Frontal cortex (tissue), 4 donors: Measurements from ENCODE around the gene CHRNB1. TPM values are rescaled to one million over a fixed set of nuclear protein-coding genes. Genes with fewer than 3 reads are reported as not detected.

Experiments used
- DNase-seq, 2 donors: peaks; one replicate each; pipeline ENCODE4 v3.0.0; 2012; ENCODE audit warnings: low spot score in 2 of 2
- FAIRE-seq: peaks from 2 replicates; lab custom pipeline; 2012; peaks lifted over from hg19 to GRCh38; lab: Jason Lieb, UNC
- total RNA-seq: library from RNA; depleted of rRNA; stranded (reverse); fragments of >200 nt; gene quantifications from one replicate; pipeline ENCODE4 v1.2.3, GENCODE V29; 2014
- donor health status: control.
- donor health status: control.
- donor health status: control.

Gene CHRNB1
- total RNA-seq, 1 donor from 2014 or later = 16.7 TPM

GRCh38 chr17:7413346-7413985 lies 31.4 kb upstream of the CHRNB1 start:
- FAIRE-seq = no peak
- no peak for DNase-seq

GRCh38 chr17:7414837-7415236 lies 30.0 kb upstream of the CHRNB1 start:
- DNase-seq (no peak), FAIRE-seq (no peak)

GRCh38 chr17:7415784-7416183 lies 29.1 kb upstream of the CHRNB1 start:
- DNase-seq (no peak), FAIRE-seq (no peak)

- FAIRE-seq = no peak
- no peak for DNase-seq
Observed at GRCh38 chr17:7416323-7416722, 28.5 kb upstream of the CHRNB1 start.

GRCh38 chr17:7417056-7417655 lies 27.7 kb upstream of the CHRNB1 start:
- no peak for FAIRE-seq
- no peak for DNase-seq

GRCh38 chr17:7418472-7419152 lies 26.2 kb upstream of the CHRNB1 start:
- no peak for FAIRE-seq
- DNase-seq = no peak

GRCh38 chr17:7419819-7420610 lies 24.8 kb upstream of the CHRNB1 start, which contains the start of gene SPEM1:
TSS of gene SPEM1 (plus strand) at chr17:7420324. CDS start at chr17:7420385, 61 bp downstream.
- DNase-seq (no peak), FAIRE-seq (no peak)

GRCh38 chr17:7421186-7421585 lies 23.7 kb upstream of the CHRNB1 start:
- DNase-seq = no peak
- FAIRE-seq = no peak

- no peak for DNase-seq
- no peak for FAIRE-seq
Observed at GRCh38 chr17:7423679-7424078, 21.2 kb upstream of the CHRNB1 start.

- DNase-seq (no peak), FAIRE-seq (no peak)
Observed at GRCh38 chr17:7425316-7425715, 19.5 kb upstream of the CHRNB1 start, which contains the start of gene SPEM2. TSS of gene SPEM2 (plus strand) at chr17:7425616. CDS start at chr17:7425689, 73 bp downstream.

GRCh38 chr17:7425756-7426155 lies 19.1 kb upstream of the CHRNB1 start:
- DNase-seq = no peak
- FAIRE-seq = no peak

- DNase-seq = no peak
- FAIRE-seq = no peak
Observed at GRCh38 chr17:7426203-7426863, 18.5 kb upstream of the CHRNB1 start.

- FAIRE-seq = no peak
- DNase-seq = no peak
Observed at GRCh38 chr17:7426896-7427489, 17.9 kb upstream of the CHRNB1 start.

GRCh38 chr17:7427549-7427948 lies 17.3 kb upstream of the CHRNB1 start:
- FAIRE-seq = no peak
- no peak for DNase-seq

GRCh38 chr17:7428557-7428956 lies 16.3 kb upstream of the CHRNB1 start, which contains the start of gene SPEM3:
TSS of gene SPEM3 (plus strand) at chr17:7428857. CDS start at chr17:7428903, 46 bp downstream.
- no peak for FAIRE-seq
- DNase-seq = no peak

GRCh38 chr17:7429722-7430121 lies 15.1 kb upstream of the CHRNB1 start:
- FAIRE-seq (no peak), DNase-seq (no peak)

GRCh38 chr17:7431231-7431630 lies 13.6 kb upstream of the CHRNB1 start:
- FAIRE-seq (no peak), DNase-seq (no peak)

GRCh38 chr17:7432296-7432695 lies 12.6 kb upstream of the CHRNB1 start:
- no peak for DNase-seq
- FAIRE-seq = no peak
